Suppressor macrophage treated with lipopolysaccharide for 1 hour (primary cell): ENCODE results near the gene MAIP1.

Experiments used
- DNase-seq, 3 donors: peaks; one replicate each; pipeline ENCODE4 v3.0.0-alpha.2; 2020 to 2022

MAIP1 gene

GRCh38 chr2:199994371-199994770, 39.0 kb downstream of the MAIP1 start:
- DNase-seq, result no peak

GRCh38 chr2:199994896-199995295, 39.5 kb downstream of the MAIP1 start:
- no peak for DNase-seq

DNA sequence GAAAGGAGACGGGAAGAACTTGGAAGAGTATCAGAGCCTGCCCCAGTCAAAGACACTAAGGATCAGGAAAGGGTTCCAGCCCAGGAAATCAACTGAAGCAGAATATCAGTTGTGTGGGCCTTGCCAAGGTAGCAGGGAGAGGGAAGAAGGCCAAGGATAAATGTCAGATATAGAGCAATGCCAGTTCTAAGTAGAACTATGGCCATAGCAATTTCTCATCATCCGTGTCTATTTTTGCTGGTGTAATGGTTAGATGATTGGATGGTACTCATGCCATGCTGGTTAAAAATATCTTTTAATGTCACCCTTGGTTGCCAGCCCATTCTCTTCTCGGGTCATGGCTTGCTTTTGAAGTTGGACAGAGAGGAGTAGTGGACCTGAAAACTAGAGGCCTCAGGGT, 41.9 kb downstream of the MAIP1 start:
- DNase-seq, result no peak

DNA sequence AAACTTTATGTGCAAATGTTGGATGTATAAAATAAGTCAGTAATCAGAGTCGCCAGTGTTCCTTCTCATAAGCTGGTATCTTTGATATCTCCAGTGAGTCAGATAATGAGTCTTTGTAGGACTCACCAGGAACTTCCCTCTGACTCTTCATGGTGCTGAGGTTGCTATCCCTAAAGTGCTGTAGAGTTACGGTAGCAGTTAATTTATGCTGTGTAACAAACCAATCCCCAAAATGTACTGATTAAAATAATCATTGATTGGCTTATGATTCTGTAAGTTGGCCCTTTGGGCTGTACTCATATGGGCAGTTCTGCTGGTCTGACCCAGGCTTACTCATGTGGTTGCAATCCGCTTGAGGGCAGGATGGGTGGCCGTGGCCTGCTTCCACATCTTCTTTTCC, 43.8 kb downstream of the MAIP1 start:
- no peak for DNase-seq

DNA sequence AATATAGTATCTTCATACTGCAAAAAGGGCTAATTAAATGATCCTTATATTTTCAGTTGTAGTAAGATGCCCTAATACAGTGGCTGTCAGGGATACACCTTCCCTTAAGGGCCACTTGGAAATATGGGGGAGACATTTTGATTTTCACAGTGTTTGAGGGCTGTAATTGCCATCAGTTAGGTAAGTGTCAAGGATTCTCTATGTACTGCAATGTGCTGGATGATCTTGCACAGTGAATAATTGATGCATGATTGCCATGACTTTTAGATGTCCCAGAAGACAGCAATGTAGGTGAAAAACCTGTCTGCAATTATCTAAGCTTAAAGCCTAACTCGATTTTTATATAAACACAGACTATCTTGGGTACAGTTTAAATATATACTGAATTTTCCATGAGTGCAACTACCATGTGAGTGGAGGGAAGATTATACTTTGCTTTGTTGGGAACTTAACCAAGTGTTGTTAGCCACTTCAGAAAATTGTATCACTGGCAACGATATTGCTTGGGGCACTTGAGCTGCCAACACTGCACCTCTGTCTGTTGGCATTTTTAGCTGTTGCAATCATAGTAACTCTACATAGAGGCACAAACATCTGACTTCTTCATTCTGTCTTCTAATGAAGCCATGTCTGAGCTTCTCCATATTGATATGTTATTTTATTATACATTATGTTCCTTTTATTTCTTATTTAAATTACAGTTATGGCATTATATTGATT, 45.2 kb downstream of the MAIP1 start:
- no peak for DNase-seq

- DNase-seq, result no peak
Measured at GRCh38 chr2:200003444-200003843, 48.1 kb downstream of the MAIP1 start.

DNA sequence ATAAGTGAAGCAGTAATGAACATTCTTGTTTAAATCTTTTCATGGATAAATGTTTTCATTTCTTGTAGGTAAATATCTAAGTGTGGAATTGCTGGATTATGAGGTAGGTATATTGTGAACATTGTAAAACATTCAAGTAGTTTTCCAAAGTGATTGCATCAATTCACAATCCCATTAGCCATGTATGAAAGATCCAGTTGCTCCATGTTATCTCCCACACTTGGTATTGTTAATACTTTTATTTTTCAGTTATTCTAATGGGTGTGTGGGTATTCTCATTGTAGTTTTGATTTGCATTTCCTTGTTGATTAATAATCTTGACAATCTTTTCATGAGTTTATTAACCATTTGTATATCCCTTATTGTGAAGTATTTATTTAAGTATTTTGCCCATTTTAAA, 50.3 kb downstream of the MAIP1 start:
- DNase-seq, result no peak

DNA sequence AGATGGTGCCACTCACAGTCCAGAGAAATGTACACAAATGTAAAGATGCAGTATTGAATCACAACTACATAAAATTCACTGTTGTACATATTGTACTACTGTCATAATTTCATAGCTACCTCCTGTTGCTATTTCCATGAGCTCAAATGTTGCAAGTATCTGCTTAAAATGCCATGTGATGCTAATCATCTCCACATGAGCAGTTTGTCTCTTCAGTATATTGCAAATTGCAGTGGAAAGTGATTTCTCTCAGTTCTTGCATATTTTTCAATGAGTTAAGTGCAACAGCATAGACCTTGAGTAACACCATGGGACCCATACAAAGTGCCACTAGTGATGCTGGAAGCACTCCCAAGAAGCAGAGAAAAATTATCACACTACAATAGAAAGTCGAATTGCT, 51.9 kb downstream of the MAIP1 start:
- DNase-seq, result no peak

DNA sequence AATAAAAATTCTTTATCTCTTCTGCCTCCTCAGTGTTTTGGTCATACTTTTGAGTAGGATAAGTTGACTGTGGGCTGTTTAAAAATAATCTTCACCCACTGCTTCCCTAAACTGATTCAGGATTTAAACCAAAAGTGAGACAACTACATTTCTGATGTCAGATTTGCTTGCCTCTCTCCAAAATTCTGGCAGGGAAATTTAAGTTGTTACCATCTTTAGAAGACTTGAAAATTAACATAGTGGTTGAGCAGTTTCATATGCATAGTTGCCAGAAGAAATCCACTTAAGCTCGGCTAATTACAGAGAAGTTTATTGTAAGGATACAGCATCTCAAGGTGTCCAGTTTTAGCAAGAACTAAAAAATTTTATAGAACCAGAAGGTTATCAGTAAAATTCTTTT, 57.0 kb downstream of the MAIP1 start:
- DNase-seq, result no peak
